Naive thymus-derived CD8-positive, alpha-beta T cell (primary cell): ENCODE measurements around the gene MEOX2. TPM values are rescaled to one million over a fixed set of nuclear protein-coding genes. Genes with fewer than 3 reads are reported as not detected.

Source experiments
- ATAC-seq, 2 donors: fragments of 150-1000 bp; cut with Tn5 transposase in 1 of 2; sonication (Bioruptor Pico), chemical (Tn5 transposase) in 1 of 2; 1 replicate in 1 of 2; 2 replicates in 1 of 2; pipeline ENCODE4 v1.10.0; 2021; ENCODE audit warnings: mild to moderate bottlenecking in 2 of 2, moderate library complexity in 2 of 2
- POLR2A ChIA-PET: fragments of 350-600 bp; sonication (Branson Sonifier 250); formaldehyde crosslinking; loops from one replicate; lab custom pipeline; 2021; ENCODE audit warnings: antibody characterized with exemption; lab: Charles Lee
- DNase-seq, 10 donors: peaks; one replicate each; pipeline versions ENCODE4 v3.0.0 to v3.0.0-alpha.2; 2020 to 2022
- H3K27ac Mint-ChIP-seq, 10 donors: one replicate each; pipeline ENCODE4 v1.8.0; 2020 to 2022; ENCODE audit warnings: mild to moderate bottlenecking in 10 of 10, mixed read lengths in 10 of 10, moderate library complexity in 4 of 10, inconsistent platforms in 1 of 10
- H3K27me3 Mint-ChIP-seq, 5 donors: one replicate each; pipeline ENCODE4 v1.8.0; 2021 to 2022; ENCODE audit warnings: mixed read lengths in 5 of 5
- H3K36me3 Mint-ChIP-seq, 3 donors: one replicate each; pipeline ENCODE4 v1.8.0; 2020 to 2022; ENCODE audit warnings: mixed read lengths in 3 of 3, mild to moderate bottlenecking in 2 of 3, inconsistent platforms in 1 of 3
- H3K4me1 Mint-ChIP-seq, 4 donors: one replicate each; pipeline ENCODE4 v1.8.0; 2021 to 2022; ENCODE audit warnings: mixed read lengths in 4 of 4
- H3K4me3 Mint-ChIP-seq, 10 donors: one replicate each; pipeline ENCODE4 v1.8.0; 2020 to 2022; ENCODE audit warnings: mild to moderate bottlenecking in 10 of 10, mixed read lengths in 10 of 10, moderate library complexity in 6 of 10, inconsistent platforms in 1 of 10
- H3K9me3 Mint-ChIP-seq, 9 donors: one replicate each; pipeline ENCODE4 v1.8.0; 2020 to 2022; ENCODE audit warnings: mixed read lengths in 9 of 9, mild to moderate bottlenecking in 3 of 9, inconsistent platforms in 1 of 9, moderate library complexity in 1 of 9
- polyA plus RNA-seq, 3 donors: library from polyadenylated mRNA; unstranded; fragments of 300-500 nt; fragmentation: Illumina TruSeq; gene quantifications; one replicate each; pipeline ENCODE4 v1.2.3, GENCODE V29; 2021
- total RNA-seq, 8 experiments: library from RNA in 2 of 8; stranded (reverse) in 2 of 8; gene quantifications; one replicate each; pipeline ENCODE4 v1.2.3 and lab custom pipeline; 2021 to 2026

MEOX2 gene
- total and polyA plus RNA-seq, 5 experiments from 2014 or later = not detected

- no peak overlapping the region for H3K4me3 Mint-ChIP-seq
- no peaks in the 10 kb centered on the region for H3K4me1 Mint-ChIP-seq
- no peaks in the 10 kb centered on the region for H3K36me3 Mint-ChIP-seq
- peaks cover 0 to under 1% (median 0%) of the 10 kb centered on the region in 5 donors for H3K27me3 Mint-ChIP-seq
- H3K9me3 Mint-ChIP-seq = peaks cover 0 to 3% (median 0%) of the 10 kb centered on the region in 9 donors
- POLR2A ChIA-PET = no interaction called here
- DNase-seq = no peak
- no peak for ATAC-seq
- no peak overlapping the region for H3K27ac Mint-ChIP-seq
Measured at GRCh38 chr7:15678653-15679052, 7.8 kb downstream of the MEOX2 start.

GRCh38 chr7:15675379-15675778 lies 11.1 kb downstream of the MEOX2 start:
- ATAC-seq = no peak
- Mint-ChIP-seq H3K4me3 (no peak overlapping the region), H3K4me1 (no peaks in the 10 kb centered on the region), H3K36me3 (no peaks in the 10 kb centered on the region), H3K9me3 (peaks cover 0 to 3% (median 0%) of the 10 kb centered on the region in 9 donors), H3K27ac (no peak overlapping the region), H3K27me3 (no peaks in the 10 kb centered on the region)
- POLR2A ChIA-PET = no interaction called here
- no peak for DNase-seq

- peaks cover 0 to 8% (median 0%) of the 10 kb centered on the region in 9 donors for H3K9me3 Mint-ChIP-seq
- H3K4me3 Mint-ChIP-seq = no peak overlapping the region
- H3K36me3 Mint-ChIP-seq = no peaks in the 10 kb centered on the region
- DNase-seq (no peak), ATAC-seq (no peak)
- no peaks in the 10 kb centered on the region for H3K4me1 Mint-ChIP-seq
- no peak overlapping the region for H3K27ac Mint-ChIP-seq
- POLR2A ChIA-PET = no interaction called here
- no peaks in the 10 kb centered on the region for H3K27me3 Mint-ChIP-seq
Measured at GRCh38 chr7:15674586-15674985, 11.9 kb downstream of the MEOX2 start.

- H3K27me3 Mint-ChIP-seq = no peaks in the 10 kb centered on the region
- no peaks in the 10 kb centered on the region for H3K36me3 Mint-ChIP-seq
- no peaks in the 10 kb centered on the region for H3K4me1 Mint-ChIP-seq
- peaks cover 0 to 19% (median 0%) of the 10 kb centered on the region in 9 donors for H3K9me3 Mint-ChIP-seq
- no peak overlapping the region for H3K4me3 Mint-ChIP-seq
- ATAC-seq (no peak), DNase-seq (no peak)
- POLR2A ChIA-PET = no interaction called here
- H3K27ac Mint-ChIP-seq = no peak overlapping the region
Measured at GRCh38 chr7:15669443-15670090, 16.9 kb downstream of the MEOX2 start.

GRCh38 chr7:15667991-15668390 lies 18.5 kb downstream of the MEOX2 start:
- Mint-ChIP-seq H3K4me3 (no peak overlapping the region), H3K27me3 (no peaks in the 10 kb centered on the region), H3K9me3 (peaks cover 0 to 17% (median 0%) of the 10 kb centered on the region in 9 donors), H3K27ac (no peak overlapping the region), H3K4me1 (no peaks in the 10 kb centered on the region), H3K36me3 (no peaks in the 10 kb centered on the region)
- POLR2A ChIA-PET = no interaction called here
- ATAC-seq (no peak), DNase-seq (no peak)

- POLR2A ChIA-PET = no interaction called here
- H3K9me3 Mint-ChIP-seq = peaks cover 0 to 7% (median 2%) of the 10 kb centered on the region in 9 donors
- no peak overlapping the region for H3K27ac Mint-ChIP-seq
- H3K27me3 Mint-ChIP-seq = no peaks in the 10 kb centered on the region
- DNase-seq (no peak), ATAC-seq (no peak)
- no peaks in the 10 kb centered on the region for H3K36me3 Mint-ChIP-seq
- no peak overlapping the region for H3K4me3 Mint-ChIP-seq
- no peaks in the 10 kb centered on the region for H3K4me1 Mint-ChIP-seq
Measured at GRCh38 chr7:15662451-15662850, 24.0 kb downstream of the MEOX2 start.

- Mint-ChIP-seq H3K27ac (no peak overlapping the region), H3K4me3 (no peak overlapping the region), H3K9me3 (peaks cover 0 to 22% (median 5%) of the 10 kb centered on the region in 9 donors), H3K36me3 (no peaks in the 10 kb centered on the region), H3K27me3 (no peaks in the 10 kb centered on the region), H3K4me1 (no peaks in the 10 kb centered on the region)
- no peak for DNase-seq
- POLR2A ChIA-PET = no interaction called here
- ATAC-seq = no peak
Measured at GRCh38 chr7:15658247-15658646, 28.2 kb downstream of the MEOX2 start.

- DNase-seq (no peak), ATAC-seq (no peak)
- Mint-ChIP-seq H3K9me3 (peaks cover 0 to 26% (median 8%) of the 10 kb centered on the region in 9 donors), H3K36me3 (no peaks in the 10 kb centered on the region), H3K27ac (no peak overlapping the region), H3K27me3 (no peaks in the 10 kb centered on the region), H3K4me3 (no peak overlapping the region), H3K4me1 (no peaks in the 10 kb centered on the region)
- POLR2A ChIA-PET = no interaction called here
Measured at GRCh38 chr7:15652776-15653290, 33.6 kb downstream of the MEOX2 start.

- H3K27me3 Mint-ChIP-seq = no peaks in the 10 kb centered on the region
- peaks cover 0 to 19% (median 8%) of the 10 kb centered on the region in 9 donors for H3K9me3 Mint-ChIP-seq
- POLR2A ChIA-PET = no interaction called here
- H3K27ac Mint-ChIP-seq = no peak overlapping the region
- no peak for DNase-seq
- no peak overlapping the region for H3K4me3 Mint-ChIP-seq
- no peaks in the 10 kb centered on the region for H3K4me1 Mint-ChIP-seq
- no peak for ATAC-seq
- no peaks in the 10 kb centered on the region for H3K36me3 Mint-ChIP-seq
Measured at GRCh38 chr7:15651693-15652092, 34.8 kb downstream of the MEOX2 start.

- H3K36me3 Mint-ChIP-seq = no peaks in the 10 kb centered on the region
Measured at GRCh38 chr7:15650787-15651186, 35.7 kb downstream of the MEOX2 start.

GRCh38 chr7:15648461-15648961 lies 38.0 kb downstream of the MEOX2 start:
- Mint-ChIP-seq H3K27ac (no peak overlapping the region), H3K4me3 (no peak overlapping the region), H3K4me1 (no peaks in the 10 kb centered on the region), H3K36me3 (no peaks in the 10 kb centered on the region), H3K9me3 (peaks cover 0 to 13% (median 4%) of the 10 kb centered on the region in 9 donors), H3K27me3 (no peaks in the 10 kb centered on the region)
- POLR2A ChIA-PET = no interaction called here
- no peak for ATAC-seq
- no peak for DNase-seq

More at GRCh38 chr7:15650787-15651186, 35.7 kb downstream of the MEOX2 start:
- ATAC-seq = no peak
- no peak overlapping the region for H3K27ac Mint-ChIP-seq
- peaks cover 0 to 13% (median 7%) of the 10 kb centered on the region in 9 donors for H3K9me3 Mint-ChIP-seq
- POLR2A ChIA-PET = no interaction called here
- no peak overlapping the region for H3K4me3 Mint-ChIP-seq
- no peak for DNase-seq
- no peaks in the 10 kb centered on the region for H3K27me3 Mint-ChIP-seq
- H3K4me1 Mint-ChIP-seq = no peaks in the 10 kb centered on the region

GRCh38 chr7:15647309-15647708 lies 39.2 kb downstream of the MEOX2 start:
- H3K27me3 Mint-ChIP-seq = peaks cover 0 to 2% (median 0%) of the 10 kb centered on the region in 5 donors
- H3K4me3 Mint-ChIP-seq = no peak overlapping the region
- POLR2A ChIA-PET = no interaction called here
- DNase-seq = no peak
- H3K27ac Mint-ChIP-seq = no peak overlapping the region
- no peaks in the 10 kb centered on the region for H3K36me3 Mint-ChIP-seq
- ATAC-seq = no peak
- H3K4me1 Mint-ChIP-seq = peaks cover 0 to 2% (median 0%) of the 10 kb centered on the region in 4 donors
- peaks cover 0 to 13% (median 6%) of the 10 kb centered on the region in 9 donors for H3K9me3 Mint-ChIP-seq

- peaks cover 0 to 2% (median 0%) of the 10 kb centered on the region in 5 donors for H3K27me3 Mint-ChIP-seq
- no peak overlapping the region for H3K27ac Mint-ChIP-seq
- H3K4me3 Mint-ChIP-seq = no peak overlapping the region
- DNase-seq (no peak), ATAC-seq (no peak)
- peaks cover 0 to 2% (median 0%) of the 10 kb centered on the region in 4 donors for H3K4me1 Mint-ChIP-seq
- POLR2A ChIA-PET = no interaction called here
- peaks cover 6 to 18% (median 9%) of the 10 kb centered on the region in 9 donors for H3K9me3 Mint-ChIP-seq
- no peaks in the 10 kb centered on the region for H3K36me3 Mint-ChIP-seq
Measured at GRCh38 chr7:15643000-15643705, 43.3 kb downstream of the MEOX2 start.
